NOMO-1 (cell line): ENCODE results near the gene ADARB2.

ENCODE experiments used
- DNase-seq, 2 experiments: peaks; one replicate each; lab custom pipeline; 2025; ENCODE audit not compliant: unreplicated experiment in 2 of 2; lab: John Stamatoyannopoulos, UW

ADARB2 gene

GRCh38 chr10:1154531-1155295 is 582.6 kb downstream of the ADARB2 start:
- no peak for DNase-seq

GRCh38 chr10:1153805-1154351 is 583.4 kb downstream of the ADARB2 start:
- no peak for DNase-seq

- no peak for DNase-seq
Observed at GRCh38 chr10:1153251-1153763, 584.0 kb downstream of the ADARB2 start.

DNA sequence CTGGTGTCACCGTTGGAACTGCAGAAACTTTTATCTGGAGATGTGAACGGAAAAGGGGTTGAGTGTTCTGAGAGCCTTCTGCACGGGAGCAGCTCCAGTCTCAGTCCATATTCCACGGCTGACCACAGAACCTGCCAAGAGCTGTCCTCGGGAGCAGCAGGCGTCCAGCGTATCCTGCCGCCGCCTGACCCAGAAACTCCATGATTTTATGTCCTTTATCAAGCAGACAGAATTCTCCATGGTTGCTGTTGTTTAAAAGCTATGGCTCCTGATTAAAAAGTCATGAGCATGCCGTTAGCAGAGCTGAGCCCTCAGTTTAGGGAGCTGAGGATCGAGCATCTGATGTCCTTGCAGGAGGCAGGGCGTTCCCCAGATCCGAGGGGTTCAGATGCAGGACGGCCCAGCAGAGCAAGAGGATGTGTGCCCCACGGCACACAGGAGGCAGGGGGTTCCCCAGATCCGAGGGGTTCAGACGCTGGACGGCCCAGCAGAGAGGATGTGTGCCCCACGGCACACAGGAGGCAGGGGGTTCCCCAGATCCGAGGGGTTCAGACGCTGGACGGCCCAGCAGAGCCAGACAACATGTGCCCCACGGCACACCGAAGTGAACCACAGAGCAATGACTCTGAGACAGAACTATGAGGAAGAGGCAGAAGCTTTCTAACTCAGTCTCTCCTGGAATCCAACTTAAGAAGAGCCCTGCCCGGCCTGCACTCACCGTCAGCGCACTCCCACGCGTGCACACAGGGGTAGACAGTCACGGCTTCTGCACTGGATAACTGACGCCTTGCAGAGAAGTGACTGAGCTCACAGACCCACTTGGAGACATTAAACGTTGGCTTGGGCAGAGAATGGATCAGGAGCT is 584.7 kb downstream of the ADARB2 start:
- no peak for DNase-seq

DNA sequence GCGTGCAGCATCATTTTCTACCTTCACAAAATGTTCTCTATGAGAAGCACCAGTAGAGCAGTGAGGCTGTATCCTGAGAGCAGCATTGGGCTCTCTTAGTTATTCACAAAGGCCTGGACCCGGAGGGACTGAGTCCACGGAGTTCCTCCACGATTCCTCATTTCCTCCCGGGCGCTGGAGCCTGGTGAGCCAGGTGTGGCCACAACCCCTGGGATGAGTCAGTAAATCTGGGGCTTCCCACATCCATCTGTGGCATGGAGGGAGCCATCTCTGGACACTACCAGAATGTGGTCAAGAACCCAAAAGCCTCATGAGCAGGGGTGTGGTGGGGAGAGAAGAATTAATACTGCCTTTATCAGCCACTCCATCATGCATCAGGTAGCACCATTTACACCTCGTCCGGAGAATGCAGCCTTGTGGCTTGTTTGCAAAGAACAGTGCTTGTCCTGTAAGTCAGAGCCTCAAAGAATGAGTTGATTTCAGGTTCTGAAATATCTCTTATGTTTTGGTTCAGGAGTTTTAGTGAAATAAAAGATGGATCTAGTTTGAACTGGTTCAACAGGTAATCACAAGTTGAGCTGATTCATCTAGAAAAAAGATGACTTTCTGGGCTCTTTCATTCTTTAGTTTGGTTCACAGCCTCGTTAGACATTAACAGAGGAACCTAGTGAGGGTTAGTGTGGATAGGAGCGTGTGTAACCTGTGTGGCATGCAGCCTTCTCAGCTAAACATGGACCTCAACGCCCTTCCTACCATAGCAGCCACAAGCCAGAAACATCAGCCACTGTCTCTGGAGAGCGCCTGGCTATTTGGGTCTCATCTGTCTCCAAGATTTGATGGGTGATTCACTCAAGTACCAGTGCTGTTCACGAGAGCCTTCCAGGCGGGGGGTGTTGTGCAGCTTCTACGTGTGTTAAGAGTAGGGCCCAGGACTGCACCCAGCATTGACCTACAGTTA is 586.0 kb downstream of the ADARB2 start:
- DNase-seq = no peak

DNA sequence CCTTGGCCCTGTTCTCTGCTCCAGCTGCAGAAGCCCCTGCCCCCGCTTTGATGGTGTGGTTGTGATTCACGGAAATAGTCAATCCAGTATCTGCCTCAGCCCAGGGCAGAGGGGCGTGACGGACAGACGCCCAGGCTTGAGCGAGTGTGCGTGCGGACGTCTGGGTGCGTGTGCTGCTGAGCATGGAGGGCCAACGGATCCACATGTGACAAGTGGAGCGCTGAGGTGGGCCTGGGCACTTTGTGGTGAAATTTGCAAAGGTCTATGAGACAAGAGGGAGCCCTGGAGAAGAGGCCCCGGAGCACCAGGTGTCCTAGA is 586.7 kb downstream of the ADARB2 start:
- no peak for DNase-seq

GRCh38 chr10:1149793-1150637 is 587.3 kb downstream of the ADARB2 start:
- DNase-seq = no peak

GRCh38 chr10:1148855-1149605 is 588.3 kb downstream of the ADARB2 start:
- no peak for DNase-seq

DNA sequence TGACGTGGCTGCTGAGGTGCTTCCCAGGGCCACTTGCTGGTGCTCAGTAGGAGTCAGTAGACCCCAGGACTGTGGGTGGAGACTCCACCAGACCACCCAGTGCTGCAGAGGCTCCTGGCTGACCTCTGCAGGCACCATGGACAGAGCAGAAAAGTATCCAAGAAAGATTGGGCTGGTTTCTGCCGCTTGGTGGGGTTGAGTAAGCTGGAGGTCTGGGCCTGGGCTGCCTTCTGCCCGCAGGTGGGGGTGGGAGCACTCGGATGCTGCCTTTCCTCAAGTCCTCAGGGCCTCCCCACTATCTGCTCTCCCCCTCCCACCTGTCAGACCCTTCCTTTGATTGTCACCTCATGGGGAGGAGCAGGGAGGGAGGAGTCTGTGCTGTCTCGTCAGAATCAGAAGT is 589.5 kb downstream of the ADARB2 start:
- DNase-seq = no peak

- DNase-seq = no peak
Observed at GRCh38 chr10:1142596-1142995, 594.7 kb downstream of the ADARB2 start.

DNA sequence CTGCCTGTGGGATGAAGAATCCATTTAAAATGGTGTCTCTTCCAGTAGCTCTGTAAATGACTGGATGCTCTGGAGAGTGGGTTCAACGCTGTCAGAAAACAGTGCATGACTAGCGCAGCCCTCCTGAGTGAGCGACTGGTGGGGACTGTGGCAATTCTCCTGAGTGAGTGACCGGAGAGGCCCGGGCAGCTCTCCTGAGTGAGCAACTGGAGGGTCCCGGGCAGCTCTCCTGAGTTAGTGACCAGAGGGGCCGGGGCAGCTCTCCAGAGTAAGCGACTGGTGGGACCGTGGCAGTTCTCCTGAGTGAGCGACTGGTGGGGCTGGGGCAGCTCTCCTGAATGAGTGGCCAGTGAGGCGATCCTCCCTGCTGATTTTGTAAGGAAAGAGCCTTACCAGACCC is 595.6 kb downstream of the ADARB2 start:
- no peak for DNase-seq

DNA sequence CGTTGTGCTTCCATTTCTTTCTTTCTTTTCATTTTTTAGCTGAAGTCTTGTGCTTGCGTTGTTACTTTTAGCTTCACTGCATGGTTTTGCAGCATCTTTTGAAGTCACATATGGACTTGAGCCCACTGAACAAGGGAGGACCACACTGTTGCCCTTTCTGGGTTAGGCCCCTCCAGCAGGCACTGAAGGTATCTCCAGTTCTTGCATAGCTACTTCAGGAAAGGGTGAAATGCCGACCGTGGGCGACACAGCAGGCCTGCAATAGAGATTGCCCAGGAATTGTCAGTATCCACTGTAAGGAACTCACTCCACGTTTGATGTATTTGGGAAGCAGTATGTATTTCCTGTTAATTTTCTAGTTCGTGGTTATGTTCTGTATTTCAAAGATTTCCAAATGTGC is 596.1 kb downstream of the ADARB2 start:
- DNase-seq = no peak

DNA sequence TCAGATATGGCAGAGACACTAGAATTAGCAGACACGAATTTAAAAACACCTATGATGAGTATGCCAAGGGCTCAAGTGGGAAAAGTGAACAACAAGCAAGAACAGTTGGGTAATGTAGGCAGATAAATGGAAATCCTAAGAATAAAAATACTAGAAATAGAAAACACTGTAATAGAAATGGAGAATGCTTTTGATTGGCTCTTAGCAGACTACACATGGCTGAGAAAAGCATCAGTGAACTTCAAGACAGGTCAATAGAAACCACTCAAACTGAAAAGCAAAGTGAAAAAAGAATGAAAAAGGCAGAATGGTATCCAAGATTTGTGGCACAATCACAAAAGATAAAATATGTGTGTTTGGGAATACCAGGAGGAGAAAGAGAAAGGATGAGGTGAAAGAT is 598.8 kb downstream of the ADARB2 start:
- no peak for DNase-seq

GRCh38 chr10:1137499-1138163 is 599.7 kb downstream of the ADARB2 start:
- no peak for DNase-seq

- DNase-seq = no peak
Observed at GRCh38 chr10:1136268-1136667, 601.1 kb downstream of the ADARB2 start.

DNA sequence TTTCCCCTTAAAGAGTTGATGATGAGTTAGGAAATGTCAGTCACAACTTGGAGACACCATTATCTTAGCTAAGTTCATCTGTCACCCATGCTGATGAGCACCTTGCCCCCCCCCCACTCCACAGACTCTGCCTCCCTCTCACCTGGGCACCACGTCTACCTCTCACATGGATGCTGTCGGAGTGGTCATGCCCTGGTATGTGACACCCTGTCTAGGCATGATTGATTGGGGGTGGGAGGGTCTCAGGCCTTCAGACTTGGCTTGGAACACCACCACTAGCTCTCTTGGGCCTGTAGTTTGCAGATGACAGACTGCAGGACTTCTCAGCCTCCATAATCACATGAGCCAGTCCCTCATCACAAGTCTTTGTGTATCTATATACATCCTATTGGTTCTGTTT is 603.2 kb downstream of the ADARB2 start:
- no peak for DNase-seq

- DNase-seq = no peak
Observed at GRCh38 chr10:1133495-1134045, 603.8 kb downstream of the ADARB2 start.

DNA sequence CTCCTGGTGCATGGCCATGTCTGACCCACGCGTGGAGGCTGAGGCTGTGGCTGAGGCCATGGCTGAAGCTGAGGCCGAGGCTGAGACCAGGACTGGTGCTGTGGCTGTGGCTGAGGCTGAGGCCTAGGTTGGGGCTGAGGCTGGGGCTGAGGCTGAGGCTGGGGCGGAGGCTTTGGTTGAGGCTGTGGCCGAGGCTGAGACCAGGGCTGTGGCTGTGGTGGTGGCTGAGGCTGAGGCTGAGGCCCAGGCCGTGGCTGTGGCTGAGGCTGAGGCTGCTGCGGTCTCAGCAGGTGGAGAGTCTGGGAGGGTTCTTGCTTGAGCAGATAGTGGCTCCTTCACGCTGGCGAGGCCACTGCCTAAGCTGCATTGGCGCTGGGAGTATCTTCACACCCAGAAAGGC is 604.7 kb downstream of the ADARB2 start:
- DNase-seq = no peak
